Activated T-helper 2 cell treated with anti-CD3 and anti-CD28 coated beads, Interferon-gamma antibody, Interleukin-2, Interleukin-4, amounts not matched to agents 10 μg/mL and 5 μg/mL and 100 μg/mL, durations not matched to agents 14 hours and 24 hours and 36 hours (primary cell): ENCODE data around the gene PTK7. TPM values are rescaled to one million over a fixed set of nuclear protein-coding genes. Genes with fewer than 3 reads are reported as not detected.
A peak's percentile ranks its signal among the peaks of the same experiment; 100 is the strongest.
"Not testable (repeated sequence)": the region's sequence is repeated elsewhere in the genome, so short reads cannot be mapped to it uniquely, and the experiment has no call there.

ENCODE experiments used
- DNase-seq: peaks from one replicate; pipeline ENCODE4 v3.0.0; 2021; ENCODE audit warnings: low spot score
- H3K27ac Mint-ChIP-seq: one replicate; pipeline ENCODE4 v1.8.0; 2021; ENCODE audit warnings: mixed read lengths
- H3K27me3 Mint-ChIP-seq: one replicate; pipeline ENCODE4 v1.8.0; 2021; ENCODE audit warnings: low read depth, mixed read lengths
- H3K36me3 Mint-ChIP-seq: one replicate; pipeline ENCODE4 v1.8.0; 2021; ENCODE audit warnings: low read depth, mixed read lengths
- H3K4me1 Mint-ChIP-seq: one replicate; pipeline ENCODE4 v1.8.0; 2021; ENCODE audit warnings: low read depth, mixed read lengths
- H3K4me3 Mint-ChIP-seq: one replicate; pipeline ENCODE4 v1.8.0; 2021; ENCODE audit warnings: low read depth, mild to moderate bottlenecking, moderate library complexity, mixed read lengths
- H3K9me3 Mint-ChIP-seq: one replicate; pipeline ENCODE4 v1.8.0; 2021; ENCODE audit warnings: mixed read lengths
- intact Hi-C: fragments of 100-400 bp; cut with micrococcal nuclease; formaldehyde crosslinking; loops from one replicate; pipeline ENCODE4 v1.15.1; 2023
- total RNA-seq: library from RNA; stranded (reverse); gene quantifications from 2 replicates; pipeline ENCODE4 v1.2.3, GENCODE V29; 2022

The PTK7 gene
- total RNA-seq, 1 donor from 2014 or later, result 3.7 TPM

DNA sequence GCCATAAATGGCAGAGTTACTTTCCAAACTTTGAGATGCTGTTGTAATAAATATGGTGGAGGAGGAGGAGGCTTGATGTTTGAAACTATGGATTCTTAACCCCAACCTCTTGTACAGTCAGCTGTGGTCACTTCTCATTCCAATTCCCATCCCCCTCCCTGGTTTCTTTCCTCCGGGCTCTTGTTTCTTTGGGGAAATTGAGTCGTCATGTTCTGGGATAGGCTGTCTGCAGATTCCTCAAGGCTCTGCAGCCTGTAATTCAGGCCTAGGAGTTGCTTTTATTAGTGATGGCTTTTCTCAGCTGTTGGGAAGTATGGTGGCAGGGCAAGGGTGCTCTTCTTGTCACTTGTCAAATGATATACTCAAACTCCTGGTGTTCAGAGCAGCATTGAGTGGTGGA, 2.6 kb downstream of the PTK7 start:
- intact Hi-C loops, result no loop called here
- no peak overlapping the region for H3K27ac Mint-ChIP-seq
- no peaks in the 10 kb centered on the region for H3K9me3 Mint-ChIP-seq
- peaks cover 32% of the 10 kb centered on the region for H3K27me3 Mint-ChIP-seq
- DNase-seq, result no peak
- H3K4me1 Mint-ChIP-seq, result no peaks in the 10 kb centered on the region
- no peak overlapping the region for H3K4me3 Mint-ChIP-seq
- no peaks in the 10 kb centered on the region for H3K36me3 Mint-ChIP-seq

DNA sequence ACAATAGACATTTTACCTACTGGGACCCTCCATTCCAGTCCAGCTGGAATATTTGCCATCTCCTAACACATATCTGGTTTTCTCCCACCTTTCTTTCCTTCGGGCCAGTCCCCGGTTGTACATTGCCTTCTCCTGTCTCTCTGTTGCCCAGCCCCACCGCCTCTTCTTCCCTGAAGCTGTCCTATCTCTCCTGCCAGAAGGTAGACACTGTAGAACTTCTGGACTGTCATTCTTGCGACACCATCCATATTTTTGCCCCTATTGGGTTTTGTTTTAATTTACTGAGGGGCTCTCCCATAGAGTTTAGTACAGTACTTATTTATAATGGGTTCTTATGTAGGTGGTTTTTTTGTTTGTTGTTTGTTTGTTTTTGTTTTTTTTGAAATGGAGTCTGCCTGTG, 4.9 kb downstream of the PTK7 start:
- Mint-ChIP-seq H3K9me3 (no peaks in the 10 kb centered on the region), H3K4me1 (peaks cover 2% of the 10 kb centered on the region), H3K36me3 (no peaks in the 10 kb centered on the region), H3K4me3 (no peak overlapping the region), H3K27me3 (peaks cover 33% of the 10 kb centered on the region), H3K27ac (no peak overlapping the region)
- intact Hi-C loops, result no loop called here
- no peak for DNase-seq

DNA sequence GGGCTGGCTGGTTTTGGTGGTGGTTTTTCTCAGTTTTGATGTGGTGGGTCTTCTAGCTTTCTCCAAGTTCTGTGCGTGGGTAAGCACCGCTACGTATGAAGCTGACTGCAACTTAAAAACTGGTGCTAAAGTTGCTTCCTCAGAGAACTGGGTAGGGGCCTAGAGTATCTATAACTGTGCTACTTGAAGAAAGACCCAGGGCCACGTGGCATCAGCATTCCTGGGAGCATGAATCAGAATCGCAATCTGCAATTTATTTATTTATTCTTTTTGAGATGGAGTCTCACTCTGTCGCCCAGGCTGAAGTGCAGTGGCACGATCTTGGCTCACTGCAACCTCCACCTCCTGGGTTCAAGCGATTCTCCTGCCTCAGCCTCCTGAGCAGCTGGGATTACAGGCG, 5.8 kb downstream of the PTK7 start:
- intact Hi-C loops, H3K4me1 Mint-ChIP-seq, H3K4me3 Mint-ChIP-seq, H3K9me3 Mint-ChIP-seq, H3K36me3 Mint-ChIP-seq, H3K27ac Mint-ChIP-seq, DNase-seq: not testable (repeated sequence)
- H3K27me3 Mint-ChIP-seq, result peaks cover 32% of the 10 kb centered on the region

DNA sequence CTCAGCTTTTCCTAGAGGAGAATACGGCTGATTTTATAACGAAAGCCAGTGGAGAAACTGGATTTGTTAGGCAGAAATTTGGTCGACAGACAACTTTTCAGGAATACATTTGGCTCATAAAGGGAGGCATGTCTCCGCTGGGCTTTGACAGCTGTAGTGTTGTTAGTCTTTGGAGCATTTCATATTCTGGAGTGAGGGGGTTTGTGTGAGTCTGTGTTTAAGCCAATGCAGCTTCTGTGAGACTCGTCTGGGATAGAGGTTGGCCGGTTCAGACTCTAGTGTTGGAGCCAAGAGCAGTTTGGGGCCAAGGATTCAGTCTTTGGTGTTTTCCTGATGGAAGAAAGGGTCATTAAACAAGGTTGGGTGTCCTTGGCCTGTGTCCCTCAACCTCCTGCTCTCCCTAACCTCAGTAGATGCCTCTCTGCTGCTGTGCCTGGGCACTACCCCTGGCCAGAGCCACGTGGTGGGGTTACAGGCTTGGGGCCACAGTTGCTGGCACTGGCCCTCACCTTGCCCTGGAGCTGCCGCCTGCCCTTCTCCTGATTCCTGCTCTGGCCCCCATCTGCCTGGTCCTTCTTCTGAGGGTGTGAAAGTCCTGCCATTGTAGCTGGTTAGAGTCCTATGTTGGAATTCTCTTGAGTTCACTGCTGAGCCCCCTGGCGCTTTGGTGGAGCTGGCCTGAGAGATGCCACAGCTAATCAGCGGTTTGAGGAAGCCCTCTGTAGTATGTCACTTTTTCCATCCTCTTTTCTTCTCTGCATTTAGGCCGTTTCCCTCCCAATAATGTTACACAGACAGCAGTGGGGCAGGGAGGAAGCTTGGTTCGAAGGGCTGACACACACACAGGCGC, 6.9 kb downstream of the PTK7 start:
- H3K9me3 Mint-ChIP-seq, result no peaks in the 10 kb centered on the region
- no peaks in the 10 kb centered on the region for H3K36me3 Mint-ChIP-seq
- intact Hi-C loops, result no loop called here
- H3K4me1 Mint-ChIP-seq, result peaks cover 5% of the 10 kb centered on the region
- DNase-seq, result no peak
- H3K27me3 Mint-ChIP-seq, result peaks cover 21% of the 10 kb centered on the region
- no peak overlapping the region for H3K27ac Mint-ChIP-seq
- no peak overlapping the region for H3K4me3 Mint-ChIP-seq

DNA sequence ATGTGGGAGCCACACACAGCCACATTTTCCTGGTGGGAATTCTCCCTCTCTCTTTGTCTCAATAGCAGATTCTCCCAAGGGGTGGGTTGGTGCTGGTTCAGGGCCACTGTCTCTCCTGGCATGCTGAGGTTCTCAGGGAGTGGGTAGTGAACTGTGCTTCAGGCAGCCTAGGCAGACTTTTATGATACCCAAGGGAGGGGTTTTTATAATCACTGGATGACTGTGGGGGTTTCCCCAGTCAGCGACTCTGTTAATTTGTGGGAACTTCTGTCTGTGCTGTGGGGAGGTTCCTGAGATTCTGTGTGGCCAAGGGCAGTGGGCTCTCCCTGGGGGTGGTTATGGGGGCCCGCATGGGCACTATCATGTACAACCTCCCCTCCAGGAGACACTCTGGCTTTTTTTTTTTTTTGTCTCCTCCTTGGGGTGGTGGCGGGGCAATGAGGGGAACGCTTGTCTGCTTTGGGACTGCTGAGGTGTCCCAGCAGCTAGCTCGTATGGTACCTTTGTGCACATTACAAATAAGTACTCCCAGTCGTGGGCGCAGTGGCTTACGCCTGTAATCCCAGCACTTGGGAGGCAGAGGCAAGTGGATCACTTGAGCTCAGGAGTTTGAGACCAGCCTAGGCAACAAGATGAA, 10.0 kb downstream of the PTK7 start:
- H3K4me1 Mint-ChIP-seq, result peaks cover 9% of the 10 kb centered on the region
- intact Hi-C loops, result no loop called here
- H3K27ac Mint-ChIP-seq, result no peak overlapping the region

DNA sequence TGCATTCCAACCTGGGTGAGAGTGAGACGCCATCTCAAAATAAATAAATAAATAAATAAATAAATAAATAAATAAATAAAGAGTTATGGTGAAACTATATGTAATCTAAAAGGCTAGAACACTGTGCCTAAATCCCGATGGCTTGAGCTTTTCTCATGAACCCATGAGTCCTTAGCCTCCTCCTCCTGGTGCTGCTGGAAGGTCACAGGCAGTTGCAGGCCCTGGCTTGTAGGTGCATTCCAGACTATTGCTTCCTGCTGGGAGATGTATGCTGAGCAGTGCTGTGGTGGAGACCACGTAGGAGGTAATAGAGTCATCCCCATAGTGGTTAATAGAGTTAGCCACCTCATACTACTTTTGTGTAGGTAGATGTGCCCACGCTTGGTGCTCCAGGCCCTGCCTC, 12.5 kb downstream of the PTK7 start:
- DNase-seq, result no peak
- Mint-ChIP-seq H3K4me3 (no peak overlapping the region), H3K36me3 (no peaks in the 10 kb centered on the region), H3K9me3 (no peaks in the 10 kb centered on the region), H3K4me1 (peaks cover 20% of the 10 kb centered on the region), H3K27ac (no peak overlapping the region), H3K27me3 (peaks cover 4% of the 10 kb centered on the region)
- intact Hi-C loops, result no loop called here

More for the DNA sequence above, 10.0 kb downstream of the PTK7 start:
- no peak for DNase-seq
- no peaks in the 10 kb centered on the region for H3K9me3 Mint-ChIP-seq
- H3K4me3 Mint-ChIP-seq, result no peak overlapping the region
- H3K27me3 Mint-ChIP-seq, result peaks cover 8% of the 10 kb centered on the region
- H3K36me3 Mint-ChIP-seq, result no peaks in the 10 kb centered on the region

DNA sequence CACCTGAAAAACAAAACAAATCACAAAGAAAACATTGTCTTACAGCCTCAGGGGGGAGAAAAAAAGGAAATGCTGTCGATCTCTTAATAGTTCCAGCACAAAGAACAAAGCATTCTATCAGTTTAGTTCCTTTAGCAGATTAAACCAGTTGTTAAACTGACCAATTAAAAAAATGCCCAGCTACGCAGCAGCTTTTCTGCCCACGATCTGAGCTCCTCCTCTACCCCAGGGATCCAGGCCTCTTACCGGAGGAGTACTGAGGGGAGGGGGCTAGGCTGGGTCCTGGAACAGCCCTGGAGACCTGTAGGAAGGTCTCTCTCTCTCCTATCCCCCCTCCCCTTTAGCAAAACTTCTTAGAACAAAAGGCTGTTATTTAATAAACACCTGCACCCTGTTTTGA, 13.4 kb downstream of the PTK7 start:
- Mint-ChIP-seq H3K36me3 (no peaks in the 10 kb centered on the region), H3K27ac (no peak overlapping the region), H3K27me3 (peaks cover 1% of the 10 kb centered on the region), H3K9me3 (no peaks in the 10 kb centered on the region), H3K4me3 (no peak overlapping the region), H3K4me1 (peaks cover 26% of the 10 kb centered on the region)
- intact Hi-C loops, result no loop called here
- DNase-seq, result no peak

DNA sequence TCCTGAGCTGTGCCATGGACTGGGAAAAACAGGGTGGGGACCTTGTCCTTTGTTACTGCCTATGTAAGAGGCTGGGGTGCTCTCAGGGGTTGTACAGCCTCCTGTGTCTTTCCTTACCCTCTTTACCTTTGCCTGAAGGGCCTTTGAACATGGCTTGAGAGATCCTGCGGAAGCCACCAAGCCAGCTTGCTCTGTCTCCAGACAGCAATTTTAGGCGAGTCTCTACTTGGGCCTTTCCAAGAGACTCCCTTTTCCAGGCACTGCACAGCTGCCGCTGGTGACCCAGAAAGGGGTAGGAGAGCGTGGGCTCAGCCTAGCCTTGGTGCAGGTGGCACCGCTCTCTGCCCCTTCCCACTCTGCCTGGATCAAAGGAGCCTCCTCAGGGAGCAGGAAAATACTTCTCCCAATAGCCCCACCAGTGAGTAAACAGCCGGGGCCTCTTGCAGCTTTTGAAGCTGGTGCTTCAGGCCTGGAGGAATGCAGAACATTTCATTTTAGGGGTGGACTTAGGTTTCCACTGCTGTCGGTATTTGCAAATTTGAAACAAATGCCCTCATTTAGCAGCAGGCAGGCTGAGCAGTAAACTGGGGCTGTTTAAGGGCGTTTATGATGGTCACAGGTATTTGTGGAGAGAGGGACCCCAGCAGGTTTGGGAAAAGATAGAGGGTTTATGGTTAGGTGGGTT, 13.9 kb downstream of the PTK7 start:
- intact Hi-C loops, result no loop called here
- no peaks in the 10 kb centered on the region for H3K9me3 Mint-ChIP-seq
- H3K4me3 Mint-ChIP-seq, result no peak overlapping the region
- no peak for DNase-seq
- no peaks in the 10 kb centered on the region for H3K27me3 Mint-ChIP-seq
- H3K27ac Mint-ChIP-seq, result no peak overlapping the region
- H3K36me3 Mint-ChIP-seq, result no peaks in the 10 kb centered on the region
- peaks cover 26% of the 10 kb centered on the region for H3K4me1 Mint-ChIP-seq

DNA sequence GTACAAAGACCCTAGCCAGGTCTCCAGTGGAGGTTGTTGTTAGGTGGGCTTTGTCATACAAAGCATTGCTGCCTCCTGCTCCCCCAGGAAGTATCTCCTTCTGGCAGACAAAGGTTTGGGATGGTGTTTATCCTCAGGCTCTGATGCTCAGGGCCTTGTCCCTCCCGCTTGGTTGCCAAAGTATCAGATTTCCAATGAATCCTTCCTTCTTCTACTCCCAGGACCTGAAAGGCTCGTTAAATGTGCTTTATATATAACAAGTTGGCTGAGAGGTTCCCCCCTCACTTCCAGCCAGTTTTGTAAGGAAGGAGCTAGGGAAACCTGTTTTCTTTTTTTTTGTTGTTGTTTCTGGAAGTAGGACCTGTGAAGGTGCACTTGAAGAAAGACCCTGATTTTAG, 14.4 kb downstream of the PTK7 start:
- DNase-seq, result no peak
- Mint-ChIP-seq H3K4me1 (peaks cover 27% of the 10 kb centered on the region), H3K4me3 (no peak overlapping the region), H3K27ac (no peak overlapping the region), H3K36me3 (no peaks in the 10 kb centered on the region), H3K9me3 (no peaks in the 10 kb centered on the region), H3K27me3 (peaks cover 1% of the 10 kb centered on the region)
- intact Hi-C loops, result no loop called here

DNA sequence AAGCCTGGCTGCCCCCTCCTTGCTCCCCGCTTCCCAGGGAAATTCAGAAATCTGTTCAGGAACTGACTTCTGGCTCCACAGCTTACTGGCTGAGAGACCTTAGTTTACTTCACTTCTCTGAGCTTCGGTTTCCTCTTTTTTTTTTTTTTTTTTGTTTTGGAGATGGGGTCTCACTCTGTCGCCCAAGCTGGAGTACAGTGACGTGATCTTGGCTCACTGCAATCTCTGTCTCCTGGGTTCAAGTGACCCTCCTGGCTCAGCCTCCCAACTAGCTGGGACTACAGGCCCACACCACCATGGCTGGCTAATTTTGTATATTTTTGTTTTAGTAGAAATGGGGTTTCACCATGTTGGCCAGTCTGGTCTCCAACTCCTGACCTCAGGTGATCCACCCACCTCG, 14.9 kb downstream of the PTK7 start:
- Mint-ChIP-seq H3K36me3 (no peaks in the 10 kb centered on the region), H3K4me1 (peaks cover 28% of the 10 kb centered on the region), H3K9me3 (no peaks in the 10 kb centered on the region), H3K27ac (no peak overlapping the region), H3K4me3 (no peak overlapping the region), H3K27me3 (peaks cover 3% of the 10 kb centered on the region)
- no peak for DNase-seq
- intact Hi-C loops, result no loop called here

DNA sequence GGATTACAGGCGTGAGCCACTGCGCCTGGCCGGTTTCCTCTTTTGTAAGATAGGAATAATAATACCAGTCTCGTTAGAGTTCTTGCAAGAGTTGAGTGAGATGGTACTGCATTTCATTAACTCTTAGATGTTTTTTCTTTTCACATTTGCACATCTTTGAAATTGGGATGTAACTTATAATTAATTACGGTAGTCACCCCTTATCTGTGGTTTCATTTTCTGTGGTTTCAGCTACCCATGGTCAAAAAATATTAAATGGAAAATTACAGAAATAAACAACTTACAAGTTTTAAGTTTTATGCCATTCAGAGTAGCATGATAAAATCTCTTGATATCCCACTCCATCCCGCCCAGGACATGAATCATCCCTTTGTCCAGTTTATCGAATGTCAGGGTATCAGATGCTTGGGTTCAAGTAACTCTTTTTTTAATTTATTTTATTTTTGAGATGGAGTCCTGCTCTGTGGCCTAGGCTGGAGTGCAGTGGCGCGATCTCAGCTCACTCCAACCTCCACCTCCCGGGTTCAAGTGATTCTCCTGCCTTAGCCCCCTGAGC, 15.4 kb downstream of the PTK7 start:
- no peak overlapping the region for H3K27ac Mint-ChIP-seq
- H3K36me3 Mint-ChIP-seq, result no peaks in the 10 kb centered on the region
- intact Hi-C loops, result no loop called here
- no peaks in the 10 kb centered on the region for H3K9me3 Mint-ChIP-seq
- peaks cover 3% of the 10 kb centered on the region for H3K27me3 Mint-ChIP-seq
- no peak overlapping the region for H3K4me3 Mint-ChIP-seq
- peaks cover 26% of the 10 kb centered on the region for H3K4me1 Mint-ChIP-seq
- DNase-seq, result no peak

DNA sequence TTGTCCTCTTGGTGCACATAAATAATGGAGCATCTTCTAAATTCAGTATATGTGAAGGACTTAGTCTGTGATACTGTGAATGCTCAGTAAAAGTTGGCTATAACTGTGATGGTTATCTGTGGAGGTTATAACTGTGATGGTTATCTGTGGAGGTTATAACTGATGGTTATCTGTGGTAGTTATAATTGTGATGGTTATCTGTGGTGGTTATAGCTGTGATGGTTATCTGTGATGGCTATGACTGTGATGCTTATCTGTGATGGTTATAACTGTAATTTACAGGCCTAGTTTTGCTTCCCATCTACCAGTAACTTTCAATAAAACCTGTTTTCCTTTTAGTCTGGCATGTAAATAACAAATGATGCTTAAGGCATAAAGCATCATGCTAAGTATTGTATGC, 16.5 kb downstream of the PTK7 start:
- Mint-ChIP-seq H3K27ac (peak overlapping the region; percentile 36), H3K4me3 (no peak overlapping the region)

More for the DNA sequence above, 16.5 kb downstream of the PTK7 start:
- H3K27me3 Mint-ChIP-seq, result peaks cover 6% of the 10 kb centered on the region
- peaks cover 26% of the 10 kb centered on the region for H3K4me1 Mint-ChIP-seq
- H3K9me3 Mint-ChIP-seq, result no peaks in the 10 kb centered on the region
- intact Hi-C loops, result no loop called here
- H3K36me3 Mint-ChIP-seq, result no peaks in the 10 kb centered on the region
- no peak for DNase-seq
